IMR-90 (cell line): Measurements from ENCODE around the gene SP140L. TPM values are rescaled to one million over a fixed set of nuclear protein-coding genes. Genes with fewer than 3 reads are reported as not detected.

ENCODE experiments used
- ATAC-seq: fragments of 200-7000 bp; cut with Tn5 transposase; 2 replicates; pipeline ENCODE4 v1.9.1; 2020; ENCODE audit warnings: low read depth, mild to moderate bottlenecking, moderate library complexity
- BruUV-seq: library from RNA; stranded (reverse); fragments of 400-500 nt; replicated peaks from 2 replicates; lab custom pipeline; 2021; lab: Mats Ljungman, UMichigan
- CTCF ChIA-PET: fragments of 300-600 bp; formaldehyde crosslinking; extraction: SDS; loops from one replicate; lab custom pipeline; 2021; ENCODE audit warnings: antibody characterized with exemption; lab: Yijun Ruan, JAX
- POLR2A ChIA-PET: fragments of 300-600 bp; sonication (Branson Sonifier 250); formaldehyde crosslinking; loops from one replicate; lab custom pipeline; 2022; ENCODE audit warnings: antibody characterized with exemption; ENCODE audit not compliant: unreplicated experiment; lab: Charles Lee
- DNase-seq: peaks from one replicate; pipeline ENCODE4 v3.0.0; 2013
- H2AFZ ChIP-seq: replicated peaks from 2 replicates; pipeline ENCODE3; 2013; ENCODE audit warnings: low read length, mild to moderate bottlenecking; ENCODE audit not compliant: poor library complexity
- H2AK5ac ChIP-seq: 2 replicates; pipeline ENCODE4 v1.6.1; 2013; ENCODE audit warnings: low read depth, low read length, inconsistent platforms
- H2AK9ac ChIP-seq: replicated peaks from 2 replicates; pipeline ENCODE3; 2013; ENCODE audit warnings: mild to moderate bottlenecking, low read depth, low read length, moderate library complexity; ENCODE audit not compliant: poor library complexity
- H2BK120ac ChIP-seq: 2 replicates; pipeline ENCODE4 v1.6.1; 2013; ENCODE audit warnings: low read depth, low read length, inconsistent platforms
- H2BK15ac ChIP-seq: 3 replicates; pipeline ENCODE4 v1.6.1; 2013; ENCODE audit warnings: low read depth, low read length, inconsistent platforms
- H2BK20ac ChIP-seq: 2 replicates; pipeline ENCODE4 v1.6.1; 2013; ENCODE audit warnings: low read depth, mild to moderate bottlenecking, inconsistent platforms, low read length, moderate library complexity
- H2BK5ac ChIP-seq: 2 replicates; pipeline ENCODE4 v1.6.1; 2013; ENCODE audit warnings: mild to moderate bottlenecking, low read depth, low read length, inconsistent platforms; ENCODE audit not compliant: poor library complexity, severe bottlenecking
- H3K14ac ChIP-seq: replicated peaks from 2 replicates; pipeline ENCODE4 v1.6.1; 2013; ENCODE audit warnings: low read depth, low read length, inconsistent platforms
- H3K18ac ChIP-seq: 2 replicates; pipeline ENCODE4 v1.6.1; 2013; ENCODE audit warnings: low read depth, low read length, control low read depth
- H3K23ac ChIP-seq: 2 replicates; pipeline ENCODE4 v1.6.1; 2013; ENCODE audit warnings: low read depth, low read length, inconsistent platforms
- H3K27ac ChIP-seq: 2 replicates; pipeline ENCODE4 v1.5.1; 2013; ENCODE audit warnings: mild to moderate bottlenecking, control low read depth, low read length; ENCODE audit not compliant: insufficient read depth
- H3K27me3 ChIP-seq: 2 replicates; pipeline ENCODE4 v1.6.1; 2013; ENCODE audit warnings: low read length; ENCODE audit not compliant: control insufficient read depth, insufficient read depth
- H3K36me3 ChIP-seq: 2 replicates; pipeline ENCODE4 v1.6.1; 2013; ENCODE audit warnings: low read length, mixed read lengths; ENCODE audit not compliant: control insufficient read depth, insufficient read depth
- H3K4ac ChIP-seq: 2 replicates; pipeline ENCODE4 v1.6.1; 2013; ENCODE audit warnings: low read depth, low read length, inconsistent platforms
- H3K4me1 ChIP-seq: 2 replicates; pipeline ENCODE4 v1.6.1; 2013; ENCODE audit warnings: low read length, mixed read lengths; ENCODE audit not compliant: control insufficient read depth, insufficient read depth
- H3K4me2 ChIP-seq: 2 replicates; pipeline ENCODE4 v1.6.1; 2013; ENCODE audit warnings: low read depth, mild to moderate bottlenecking, control low read depth, low read length, moderate library complexity
- H3K4me3 ChIP-seq: 2 replicates; pipeline ENCODE4 v1.5.1; 2013; ENCODE audit warnings: low read depth, mild to moderate bottlenecking, control low read depth, low read length, moderate library complexity; ENCODE audit not compliant: insufficient read depth
- H3K56ac ChIP-seq: 2 replicates; pipeline ENCODE4 v1.6.1; 2013; ENCODE audit warnings: low read length, inconsistent platforms; ENCODE audit not compliant: insufficient read depth; ENCODE audit errors: extremely low read depth
- H3K79me1 ChIP-seq, 2 experiments: 2 replicates each; pipeline ENCODE4 v1.6.1; 2013; ENCODE audit warnings: low read length in 2 of 2, inconsistent platforms in 1 of 2, low read depth in 1 of 2
- H3K9ac ChIP-seq: 2 replicates; pipeline ENCODE4 v1.6.1; 2013; ENCODE audit warnings: low read depth, low read length, control low read depth
- H3K9me1 ChIP-seq: 2 replicates; pipeline ENCODE4 v1.6.1; 2013; ENCODE audit warnings: low read length, inconsistent platforms; ENCODE audit not compliant: insufficient read depth
- H3K9me3 ChIP-seq: 2 replicates; pipeline ENCODE4 v1.6.1; 2013; ENCODE audit warnings: low read length; ENCODE audit not compliant: control insufficient read depth, insufficient read depth
- H4K20me1 ChIP-seq: 2 replicates; pipeline ENCODE4 v1.6.1; 2013; ENCODE audit warnings: low read length, inconsistent platforms; ENCODE audit not compliant: insufficient read depth
- H4K5ac ChIP-seq: 2 replicates; pipeline ENCODE4 v1.6.1; 2013; ENCODE audit warnings: mild to moderate bottlenecking, low read depth, low read length, control low read depth
- H4K8ac ChIP-seq, 2 experiments: 2 replicates each; pipeline ENCODE4 v1.6.1; 2013; ENCODE audit warnings: low read depth in 2 of 2, low read length in 2 of 2, control low read depth in 1 of 2, inconsistent platforms in 1 of 2
- H4K91ac ChIP-seq: 2 replicates; pipeline ENCODE4 v1.6.1; 2013; ENCODE audit warnings: low read depth, low read length, inconsistent platforms; ENCODE audit not compliant: insufficient read depth
- BHLHE40 ChIP-seq: fragments of 150-350 bp; IDR thresholded peaks from 2 replicates; pipeline ENCODE4 v1.6.1; 2016; ENCODE audit warnings: mild to moderate bottlenecking, low read depth, low read length
- CEBPB ChIP-seq: IDR thresholded peaks from 2 replicates; pipeline ENCODE4 v1.6.1; 2012; ENCODE audit warnings: low read depth, low read length, improper control_type of control experiment
- CHD1 ChIP-seq: IDR thresholded peaks from 2 replicates; pipeline ENCODE4 v1.6.1; 2012; ENCODE audit warnings: low read depth, low read length, improper control_type of control experiment
- CTCF ChIP-seq: conservative IDR thresholded peaks from 2 replicates; pipeline ENCODE4 v1.5.1; 2012; ENCODE audit warnings: mild to moderate bottlenecking, low read depth, low read length, improper control_type of control experiment
- ELK1 ChIP-seq: fragments of 150-350 bp; IDR thresholded peaks from 2 replicates; pipeline ENCODE4 v1.6.1; 2016; ENCODE audit warnings: low read depth, mild to moderate bottlenecking, low read length, moderate library complexity, borderline replicate concordance
- FOS ChIP-seq: fragments of 150-350 bp; IDR thresholded peaks from 2 replicates; pipeline ENCODE4 v1.6.1; 2016; ENCODE audit warnings: low read depth, low read length
- MAFK ChIP-seq: IDR thresholded peaks from 2 replicates; pipeline ENCODE4 v1.6.1; 2012; ENCODE audit warnings: low read depth, low read length, improper control_type of control experiment
- MAZ ChIP-seq: IDR thresholded peaks from 2 replicates; pipeline ENCODE4 v1.6.1; 2012; ENCODE audit warnings: low read depth, mild to moderate bottlenecking, low read length, improper control_type of control experiment, moderate library complexity, borderline replicate concordance
- NFE2L2 ChIP-seq: fragments of 150-350 bp; IDR thresholded peaks from 2 replicates; pipeline ENCODE4 v1.6.1; 2016; ENCODE audit warnings: low read depth, mild to moderate bottlenecking, low read length
- POLR2A ChIP-seq: IDR thresholded peaks from 2 replicates; pipeline ENCODE4 v1.6.1; 2012; ENCODE audit warnings: mild to moderate bottlenecking, low read depth, low read length
- RAD21 ChIP-seq: IDR thresholded peaks from 2 replicates; pipeline ENCODE4 v1.6.1; 2012; ENCODE audit warnings: low read length, improper control_type of control experiment
- RCOR1 ChIP-seq: IDR thresholded peaks from 2 replicates; pipeline ENCODE4 v1.6.1; 2012; ENCODE audit warnings: mild to moderate bottlenecking, low read length, improper control_type of control experiment; ENCODE audit not compliant: insufficient replicate concordance
- RFX5 ChIP-seq: IDR thresholded peaks from 2 replicates; pipeline ENCODE4 v1.8.0; 2012; ENCODE audit warnings: low read depth, mild to moderate bottlenecking, low read length, moderate library complexity
- SMC3 ChIP-seq: fragments of 150-350 bp; IDR thresholded peaks from 2 replicates; pipeline ENCODE4 v1.6.1; 2016; ENCODE audit warnings: low read depth, mild to moderate bottlenecking, antibody characterized with exemption, low read length, moderate library complexity
- WGBS, 2 experiments: methylation state at CpG; one replicate each; pipeline versions ENCODE4 v1.1.5 to v1.1.7; 2013; ENCODE audit warnings: missing lambda C conversion rate in 2 of 2; ENCODE audit not compliant: insufficient read length in 1 of 2; ENCODE audit errors: extremely low coverage in 2 of 2; 5-methylcytosine and 5-hydroxymethylcytosine counted together
- dilution Hi-C: fragments of 300-500 bp; cut with HindIII; formaldehyde crosslinking; loops from one replicate; pipeline ENCODE4 v1.14.3; 2018; ENCODE audit warnings: low sequenced_read_pairs; ENCODE audit not compliant: unreplicated experiment
- in situ Hi-C: fragments of 300-500 bp; cut with MboI; formaldehyde crosslinking; loops from 3 replicates; pipeline ENCODE4 v1.14.3; 2019; ENCODE audit warnings: low sequenced_read_pairs, inconsistent platforms, mixed read lengths
- intact Hi-C: fragments of 100-400 bp; cut with micrococcal nuclease; formaldehyde crosslinking; loops from 2 replicates; pipeline ENCODE4 v1.10.0; 2022
- polyA plus RNA-seq, 3 experiments: library from polyadenylated mRNA; depleted of rRNA; stranded (reverse); fragments of >200 nt; gene quantifications; 2 replicates each; pipeline ENCODE4 v1.2.3, GENCODE V29; 2012; ENCODE audit warnings: low replicate concordance in 1 of 3
- total RNA-seq: library from RNA; depleted of rRNA; stranded (reverse); fragments of >200 nt; gene quantifications from 2 replicates; pipeline ENCODE4 v1.2.3, GENCODE V29; 2012

Gene SP140L
- total and polyA plus RNA-seq, 2 of the 4 experiments (the other 2 are of a cell fraction): 5.4 to 11.2 TPM

GRCh38 chr2:230405824-230406223 lies 78.8 kb downstream of the SP140L start:
- Histone ChIP-seq H3K56ac (no peak overlapping the region), H3K14ac (no peak overlapping the region), H2AK5ac (no peak overlapping the region), H3K23ac (no peak overlapping the region), H3K36me3 (peaks cover 7% of the 10 kb centered on the region; the same call in 1 of the 2 replicates), H2BK15ac (no peak overlapping the region), H3K27ac (no peak overlapping the region), H4K91ac (no peak overlapping the region), H2AFZ (no peak overlapping the region), H3K4me1 (peaks cover 4% of the 10 kb centered on the region), H3K18ac (no peak overlapping the region), H4K20me1 (no peaks in the 10 kb centered on the region), H3K27me3 (no peaks in the 10 kb centered on the region), H3K9me1 (peaks cover 11% of the 10 kb centered on the region), H2BK5ac (no peak overlapping the region), H2BK20ac (no peak overlapping the region), H3K9ac (no peak overlapping the region), H4K8ac (no peak overlapping the region), H3K4me3 (no peak overlapping the region), H3K4ac (no peak overlapping the region), H2BK120ac (no peak overlapping the region), H3K79me1 (peaks cover 0 to 5% of the 10 kb centered on the region in 2 experiments; a peak in 2 of 4 replicates), H4K5ac (no peak overlapping the region), H2AK9ac (no peak overlapping the region), H3K9me3 (no peaks in the 10 kb centered on the region), H3K4me2 (no peak overlapping the region)
- dilution Hi-C loops: no loop called here
- no peak for TF ChIP-seq RCOR1
- no peak for TF ChIP-seq CHD1
- no peak for TF ChIP-seq MAFK
- TF ChIP-seq RAD21: no peak
- no peak for TF ChIP-seq POLR2A
- no peak for TF ChIP-seq SMC3
- TF ChIP-seq CTCF: no peak
- TF ChIP-seq BHLHE40: no peak
- no peak for TF ChIP-seq RFX5
- no peak for TF ChIP-seq NFE2L2
- no peak for TF ChIP-seq FOS
- TF ChIP-seq MAZ: no peak
- no peak for TF ChIP-seq ELK1
- TF ChIP-seq CEBPB: no peak
- WGBS, 2 experiments: no CpG with 5 or more reads among the region's 3 CpGs
- in situ Hi-C loops: loop anchor here (25.0 kb wide), 1 partner anchor 406 kb away; no protein-coding TSS in a partner anchor
- DNase-seq (no peak), ATAC-seq (no peak)
- no TSS peak for BruUV-seq
- intact Hi-C loops: no loop called here
- POLR2A ChIA-PET: no interaction called here
- CTCF ChIA-PET: no interaction called here
